Natural killer cell treated with Interleukin-12 subunit alpha and Interleukin-12 subunit beta and Interleukin-15 and Interleukin-18, amount 100 ng/mL, for 72 hours (primary cell): Measurements from ENCODE around the gene SMPDL3B. TPM values are rescaled to one million over a fixed set of nuclear protein-coding genes. Genes with fewer than 3 reads are reported as not detected.

Source experiments
- ATAC-seq, 2 donors: fragments of 150-1000 bp; cut with Tn5 transposase in 1 of 2; sonication (Bioruptor Pico), chemical (Tn5 transposase) in 1 of 2; 2 replicates each; pipeline ENCODE4 v1.10.0; 2021
- DNase-seq: peaks from one replicate; pipeline ENCODE4 v3.0.0; 2022; ENCODE audit warnings: low spot score
- H3K27ac Mint-ChIP-seq, 2 donors: 1 replicate in 1 of 2; 2 replicates in 1 of 2; pipeline ENCODE4 v1.8.0; 2022; ENCODE audit warnings: mixed read lengths in 2 of 2, mild to moderate bottlenecking in 1 of 2, moderate library complexity in 1 of 2
- H3K27me3 Mint-ChIP-seq, 2 donors: 1 replicate in 1 of 2; 2 replicates in 1 of 2; pipeline ENCODE4 v1.8.0; 2022; ENCODE audit warnings: mixed read lengths in 2 of 2
- H3K36me3 Mint-ChIP-seq: one replicate; pipeline ENCODE4 v1.8.0; 2022; ENCODE audit warnings: mixed read lengths
- H3K4me1 Mint-ChIP-seq, 2 donors: 1 replicate in 1 of 2; 2 replicates in 1 of 2; pipeline ENCODE4 v1.8.0; 2022; ENCODE audit warnings: low read depth in 2 of 2, mixed read lengths in 2 of 2, mild to moderate bottlenecking in 1 of 2
- H3K4me3 Mint-ChIP-seq: one replicate; pipeline ENCODE4 v1.8.0; 2022; ENCODE audit warnings: mixed read lengths
- H3K9me3 Mint-ChIP-seq: 2 replicates; pipeline ENCODE4 v1.8.0; 2022; ENCODE audit warnings: mixed read lengths
- total RNA-seq, 2 donors: library from RNA; stranded (reverse); gene quantifications; one replicate each; pipeline ENCODE4 v1.2.3, GENCODE V29; 2022

The SMPDL3B gene
- total RNA-seq, 2 donors from 2014 or later: 0.33 to 0.95 TPM

DNA sequence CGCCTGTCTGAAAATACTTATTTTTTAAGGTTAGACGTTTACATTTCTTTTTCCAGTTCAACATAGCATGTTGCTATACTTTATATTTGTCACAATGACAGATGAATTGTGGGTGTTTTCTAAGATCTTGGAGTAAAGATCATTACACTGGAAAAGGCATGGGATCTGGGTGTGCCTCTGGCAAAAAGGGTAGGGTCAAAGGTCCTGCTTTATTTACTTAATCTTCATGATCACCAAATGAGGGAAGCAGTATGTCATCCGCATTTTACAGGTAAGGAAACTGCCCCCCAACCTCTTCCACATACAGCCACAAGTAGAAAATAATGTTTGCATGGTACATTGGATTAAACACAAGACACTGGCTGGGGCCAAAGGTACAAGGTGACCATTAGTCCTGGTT lies 12.5 kb upstream of the SMPDL3B start:
- H3K4me3 Mint-ChIP-seq: no peak overlapping the region
- no peaks in the 10 kb centered on the region for H3K36me3 Mint-ChIP-seq
- H3K9me3 Mint-ChIP-seq: no peaks in the 10 kb centered on the region
- H3K27me3 Mint-ChIP-seq: no peaks in the 10 kb centered on the region
- no peak overlapping the region for H3K27ac Mint-ChIP-seq
- no peak for DNase-seq
- ATAC-seq: no peak
- H3K4me1 Mint-ChIP-seq: no peaks in the 10 kb centered on the region

DNA sequence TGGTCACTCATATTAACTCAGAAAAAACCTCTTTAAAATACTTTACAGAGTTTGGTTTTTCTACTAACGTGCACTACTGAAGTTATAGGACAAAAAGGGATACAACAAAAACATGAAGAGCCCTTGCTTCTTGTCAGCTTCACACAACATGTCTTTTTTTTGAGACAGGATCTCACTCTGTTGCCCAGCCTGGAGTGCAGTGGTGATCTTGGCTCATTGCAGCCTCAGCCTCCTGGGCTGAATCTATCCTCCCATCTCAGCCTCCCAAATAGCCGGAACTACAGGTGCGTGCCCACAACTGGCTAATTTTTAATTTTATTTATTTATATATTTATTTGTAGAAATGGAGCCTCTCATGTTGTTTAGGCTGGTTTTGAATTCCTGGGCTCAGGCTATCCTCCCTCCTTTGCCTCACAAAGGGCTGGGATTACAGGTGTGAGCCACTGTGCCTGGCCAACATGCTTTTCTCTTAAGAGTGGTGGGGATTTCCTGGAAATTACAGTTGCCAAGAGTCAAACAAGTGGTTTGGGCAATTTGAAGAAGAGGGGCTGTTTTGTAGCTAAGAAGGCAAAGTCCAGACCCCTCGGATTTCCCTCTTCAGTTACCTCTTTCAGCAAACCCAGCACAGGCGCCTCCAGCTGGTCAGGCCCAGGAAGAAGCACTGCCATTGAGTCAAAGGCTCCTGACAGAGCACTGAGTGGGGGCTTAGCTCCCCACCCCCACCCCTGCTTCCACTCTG lies 6.4 kb upstream of the SMPDL3B start:
- no peak overlapping the region for H3K4me3 Mint-ChIP-seq
- DNase-seq (no peak), ATAC-seq (no peak)
- no peak overlapping the region for H3K27ac Mint-ChIP-seq
- H3K27me3 Mint-ChIP-seq: peaks cover 5 to 7% of the 10 kb centered on the region in 2 donors
- no peaks in the 10 kb centered on the region for H3K9me3 Mint-ChIP-seq
- H3K4me1 Mint-ChIP-seq: no peaks in the 10 kb centered on the region
- H3K36me3 Mint-ChIP-seq: no peaks in the 10 kb centered on the region

DNA sequence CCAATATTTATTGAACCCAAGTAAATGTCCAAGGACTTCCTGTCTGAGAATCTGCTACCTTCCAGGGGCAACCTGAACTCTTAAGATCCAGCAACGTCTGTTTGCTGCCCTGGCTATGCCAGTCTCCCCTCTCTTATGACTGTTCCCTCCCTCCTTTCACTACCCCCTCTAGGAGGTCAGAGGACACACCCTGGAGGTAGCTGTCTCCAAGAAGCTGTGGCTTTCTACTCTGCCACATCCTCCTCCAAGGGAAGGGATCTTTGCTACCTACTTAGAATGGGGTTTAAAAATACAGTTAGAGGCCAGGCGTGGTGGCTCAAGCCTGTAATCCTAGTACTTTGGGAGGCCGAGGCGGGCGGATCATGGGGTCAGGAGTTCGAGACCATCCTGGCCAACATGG lies 3.6 kb upstream of the SMPDL3B start:
- Mint-ChIP-seq H3K27ac (no peak overlapping the region), H3K4me1 (peaks cover 6% of the 10 kb centered on the region in 2 donors), H3K4me3 (no peak overlapping the region), H3K27me3 (peaks cover 14 to 15% of the 10 kb centered on the region in 2 donors), H3K36me3 (no peaks in the 10 kb centered on the region), H3K9me3 (no peaks in the 10 kb centered on the region)
- no peak for ATAC-seq
- DNase-seq: no peak

DNA sequence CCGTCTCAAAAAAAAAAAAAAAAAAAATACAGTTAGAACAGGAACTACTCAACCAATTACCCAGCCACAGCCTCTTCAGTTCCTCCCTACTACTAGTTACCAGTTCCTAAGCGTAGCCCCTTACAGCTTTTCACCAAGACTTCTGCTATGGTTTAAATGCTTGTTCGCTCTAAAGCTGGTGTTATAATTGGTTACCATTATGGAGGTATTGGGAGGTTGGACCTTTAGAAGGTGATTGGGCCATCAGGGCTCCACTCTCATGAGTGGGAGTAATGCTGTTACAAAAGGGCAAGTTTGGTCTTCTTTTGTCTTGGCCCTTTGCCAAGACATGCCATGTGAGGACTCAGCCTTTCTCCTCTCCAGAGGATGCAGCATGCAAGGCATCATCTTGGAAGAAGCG lies 3.0 kb upstream of the SMPDL3B start:
- no peak for ATAC-seq
- Mint-ChIP-seq H3K4me1 (peaks cover 6% of the 10 kb centered on the region in 2 donors), H3K4me3 (no peak overlapping the region), H3K36me3 (no peaks in the 10 kb centered on the region), H3K27me3 (peaks cover 14 to 15% of the 10 kb centered on the region in 2 donors), H3K27ac (no peak overlapping the region), H3K9me3 (no peaks in the 10 kb centered on the region)
- DNase-seq: no peak

DNA sequence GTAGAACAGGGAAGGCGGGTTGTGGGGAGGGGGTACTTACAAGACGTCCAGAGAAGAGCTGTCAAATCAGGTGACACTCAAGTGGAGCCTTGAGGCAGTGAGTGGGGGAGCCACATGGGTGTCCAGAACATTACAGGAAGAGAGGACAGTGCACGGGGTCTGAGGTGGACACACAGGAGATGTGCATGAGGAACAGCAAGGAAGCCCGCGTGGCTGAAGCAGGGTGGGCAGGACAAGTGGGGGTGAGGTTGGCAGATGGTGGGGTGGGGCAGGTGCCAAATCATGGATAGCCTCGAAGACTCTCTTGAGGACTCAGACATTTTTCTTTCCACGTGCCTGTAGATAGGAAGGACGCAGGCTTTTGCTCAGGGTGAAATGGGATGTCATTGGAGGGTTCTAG lies 921 bp downstream of the SMPDL3B start:
- H3K4me3 Mint-ChIP-seq: no peak overlapping the region
- no peak overlapping the region for H3K27ac Mint-ChIP-seq
- no peak for ATAC-seq
- no peaks in the 10 kb centered on the region for H3K9me3 Mint-ChIP-seq
- H3K36me3 Mint-ChIP-seq: no peaks in the 10 kb centered on the region
- DNase-seq: no peak
- H3K27me3 Mint-ChIP-seq: peaks cover 14 to 15% of the 10 kb centered on the region in 2 donors
- H3K4me1 Mint-ChIP-seq: peaks cover 12 to 15% of the 10 kb centered on the region in 2 donors

- Mint-ChIP-seq H3K27me3 (peaks cover 14 to 15% of the 10 kb centered on the region in 2 donors), H3K4me3 (no peak overlapping the region), H3K36me3 (no peaks in the 10 kb centered on the region), H3K4me1 (peaks cover 14 to 20% of the 10 kb centered on the region in 2 donors), H3K9me3 (no peaks in the 10 kb centered on the region), H3K27ac (no peak overlapping the region)
- no peak for DNase-seq
- ATAC-seq: no peak
Observed at GRCh38 chr1:27936370-27936769, 1.6 kb downstream of the SMPDL3B start.

DNA sequence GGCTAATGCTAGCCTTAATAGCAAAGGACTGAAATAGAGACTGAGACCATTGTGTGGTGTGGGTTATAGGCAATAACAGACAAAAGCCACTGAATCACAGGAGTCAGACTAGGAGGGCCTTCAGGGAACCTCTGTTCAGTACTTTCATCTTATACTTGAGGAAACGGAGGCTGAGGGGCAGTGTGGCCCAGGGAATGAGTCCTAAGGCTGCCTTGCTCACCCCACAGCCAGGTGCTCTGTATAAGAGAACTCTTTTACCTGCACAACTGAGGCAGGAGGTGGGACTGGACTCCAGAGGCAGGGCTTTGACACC lies 2.7 kb downstream of the SMPDL3B start:
- H3K27ac Mint-ChIP-seq: no peak overlapping the region

DNA sequence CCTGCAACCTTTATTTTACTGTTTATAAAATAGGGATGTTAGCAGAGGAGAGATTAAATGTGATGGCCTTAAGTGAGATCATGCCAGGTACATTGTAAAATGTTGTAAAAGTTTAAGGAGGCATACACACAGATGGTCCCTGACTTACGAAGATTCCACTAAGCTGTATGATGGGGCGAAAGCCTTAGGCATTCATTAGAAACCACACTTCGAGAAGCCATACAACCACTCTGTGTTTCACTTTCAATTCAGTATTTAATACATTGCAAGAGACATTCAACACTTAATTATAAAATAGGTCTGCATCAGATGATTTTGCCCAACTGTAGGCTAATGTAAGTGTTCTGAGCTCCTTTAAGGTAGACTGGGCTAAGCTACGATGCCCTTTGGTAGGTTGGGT lies 3.7 kb downstream of the SMPDL3B start:
- Mint-ChIP-seq H3K4me1 (peaks cover 25 to 33% of the 10 kb centered on the region in 2 donors), H3K9me3 (no peaks in the 10 kb centered on the region), H3K27ac (no peak overlapping the region), H3K4me3 (no peak overlapping the region), H3K36me3 (no peaks in the 10 kb centered on the region), H3K27me3 (peaks cover 8% of the 10 kb centered on the region in 2 donors)
- ATAC-seq (no peak), DNase-seq (no peak)

More for the DNA sequence above, 2.7 kb downstream of the SMPDL3B start:
- H3K4me1 Mint-ChIP-seq: peaks cover 16 to 23% of the 10 kb centered on the region in 2 donors
- no peak overlapping the region for H3K4me3 Mint-ChIP-seq
- H3K27me3 Mint-ChIP-seq: peaks cover 10 to 12% of the 10 kb centered on the region in 2 donors
- ATAC-seq (no peak), DNase-seq (no peak)
- H3K36me3 Mint-ChIP-seq: no peaks in the 10 kb centered on the region
- H3K9me3 Mint-ChIP-seq: no peaks in the 10 kb centered on the region

- peaks cover 27 to 36% of the 10 kb centered on the region in 2 donors for H3K4me1 Mint-ChIP-seq
- ATAC-seq: peak; percentile 62 to 70
- peak overlapping the region; percentile 57 to 92 for H3K27ac Mint-ChIP-seq
- no peaks in the 10 kb centered on the region for H3K36me3 Mint-ChIP-seq
- H3K9me3 Mint-ChIP-seq: no peaks in the 10 kb centered on the region
- H3K4me3 Mint-ChIP-seq: no peak overlapping the region
- DNase-seq: peak; percentile 77
- H3K27me3 Mint-ChIP-seq: peaks cover 5% of the 10 kb centered on the region in 2 donors
Observed at GRCh38 chr1:27940297-27940696, 5.5 kb downstream of the SMPDL3B start.

DNA sequence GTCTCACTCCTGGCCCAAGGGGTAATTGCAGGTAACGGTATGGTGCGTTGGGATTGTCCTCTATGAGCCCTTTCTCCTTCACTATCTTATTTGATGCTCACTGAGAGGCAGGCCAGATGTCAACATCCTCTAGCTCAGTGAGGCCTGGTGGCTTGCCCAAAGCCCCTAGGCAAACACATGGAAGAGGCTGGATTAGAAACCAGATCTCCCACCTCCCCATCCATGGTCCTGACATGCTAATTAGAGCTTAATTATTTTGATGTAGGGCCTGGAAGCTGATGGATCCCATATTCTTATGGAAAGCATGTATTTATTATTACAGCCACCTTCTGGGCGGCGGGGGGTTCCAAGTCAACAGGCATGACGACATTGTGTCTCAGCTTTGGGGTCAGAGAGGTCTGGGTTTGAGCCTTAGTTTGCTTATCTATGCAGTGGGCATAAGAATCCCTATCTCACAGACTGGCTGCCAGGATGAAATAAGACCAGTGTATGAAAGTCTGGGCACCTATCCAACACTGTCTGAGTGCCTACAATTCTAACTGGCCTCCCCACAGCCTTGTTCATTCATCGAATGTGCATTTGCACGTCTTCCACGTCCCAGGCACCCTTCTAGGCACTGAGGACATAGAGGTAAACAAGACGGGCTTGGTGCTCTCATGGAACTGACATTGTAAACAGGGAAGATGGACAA lies 6.2 kb downstream of the SMPDL3B start:
- Mint-ChIP-seq H3K9me3 (no peaks in the 10 kb centered on the region), H3K27me3 (no peaks in the 10 kb centered on the region), H3K4me3 (no peak overlapping the region), H3K27ac (peak overlapping the region; percentile 57 to 97), H3K4me1 (peaks cover 25 to 34% of the 10 kb centered on the region in 2 donors), H3K36me3 (no peaks in the 10 kb centered on the region)
- ATAC-seq (no peak), DNase-seq (no peak)

- peak overlapping the region; percentile 57 to 97 for H3K27ac Mint-ChIP-seq
- no peaks in the 10 kb centered on the region for H3K36me3 Mint-ChIP-seq
- H3K4me3 Mint-ChIP-seq: no peak overlapping the region
- no peaks in the 10 kb centered on the region for H3K27me3 Mint-ChIP-seq
- H3K9me3 Mint-ChIP-seq: no peaks in the 10 kb centered on the region
- H3K4me1 Mint-ChIP-seq: peaks cover 25 to 34% of the 10 kb centered on the region in 2 donors
- ATAC-seq (no peak), DNase-seq (no peak)
Observed at GRCh38 chr1:27941671-27942540, 7.1 kb downstream of the SMPDL3B start.

- Mint-ChIP-seq H3K36me3 (no peaks in the 10 kb centered on the region), H3K27me3 (no peaks in the 10 kb centered on the region), H3K4me3 (no peak overlapping the region), H3K27ac (peak overlapping the region in 1 of 2 donors; percentile 97), H3K9me3 (no peaks in the 10 kb centered on the region), H3K4me1 (peaks cover 23 to 32% of the 10 kb centered on the region in 2 donors)
- ATAC-seq (no peak), DNase-seq (no peak)
Observed at GRCh38 chr1:27945020-27945419, 10.2 kb downstream of the SMPDL3B start.

- Mint-ChIP-seq H3K36me3 (no peaks in the 10 kb centered on the region), H3K4me1 (peaks cover 3 to 4% of the 10 kb centered on the region in 2 donors), H3K4me3 (no peak overlapping the region), H3K27me3 (no peaks in the 10 kb centered on the region), H3K9me3 (no peaks in the 10 kb centered on the region), H3K27ac (peak overlapping the region in 1 of 2 donors; percentile 47)
- no peak for ATAC-seq
- DNase-seq: no peak
Observed at GRCh38 chr1:27949027-27949426, 14.2 kb downstream of the SMPDL3B start.

DNA sequence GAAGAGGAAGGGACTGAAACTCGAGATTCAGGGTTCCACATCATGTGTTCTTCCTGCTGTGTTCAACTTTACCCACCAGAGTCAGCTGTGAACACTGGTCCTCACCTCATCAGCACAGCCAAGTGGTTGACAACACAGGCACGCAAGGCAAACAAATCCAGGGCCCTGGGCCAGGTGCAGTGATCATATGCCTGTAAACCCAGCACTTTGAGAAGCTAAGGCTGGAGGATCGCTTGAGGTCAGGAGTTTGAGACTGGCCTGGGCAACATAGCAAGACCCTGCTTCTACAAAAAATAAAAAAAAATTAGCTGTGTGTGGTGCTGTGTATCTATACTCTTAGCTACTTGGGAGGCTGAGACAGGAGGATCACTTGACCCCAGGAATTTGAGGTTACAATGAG lies 16.6 kb downstream of the SMPDL3B start:
- Mint-ChIP-seq H3K4me1 (no peaks in the 10 kb centered on the region), H3K9me3 (no peaks in the 10 kb centered on the region), H3K27ac (peak overlapping the region in 1 of 2 donors; percentile 12), H3K4me3 (no peak overlapping the region), H3K27me3 (no peaks in the 10 kb centered on the region), H3K36me3 (no peaks in the 10 kb centered on the region)
- DNase-seq: no peak
- ATAC-seq: no peak
